GM23338 (cell line): ENCODE measurements around the gene CROCC2.

Experiments
- CREB1 ChIP-seq: fragments of 250-450 bp; sonication (Bioruptor Pico); IDR thresholded peaks from 2 replicates; pipeline ENCODE4 v1.5.0; 2020; ENCODE audit warnings: low read depth, mild to moderate bottlenecking, moderate library complexity
- CTCF ChIP-seq, 2 experiments: fragments of 200-600 bp in 1 of 2; sonication (generic) in 1 of 2; conservative IDR thresholded peaks; 2 replicates each; pipeline versions ENCODE4 v1.5.1 to v1.6.1; 2016 to 2017; ENCODE audit warnings: antibody characterized with exemption in 2 of 2, low read depth in 2 of 2, mild to moderate bottlenecking in 2 of 2, moderate library complexity in 1 of 2
- ETS1 ChIP-seq: IDR thresholded peaks from 2 replicates; pipeline ENCODE4 v1.6.1; 2016; ENCODE audit warnings: antibody characterized with exemption
- EZH2 ChIP-seq: fragments of 200-600 bp; sonication (generic); IDR thresholded peaks from one replicate; pipeline ENCODE4 v1.8.0; 2017; ENCODE audit warnings: antibody characterized with exemption, mild to moderate bottlenecking, low read depth; ENCODE audit not compliant: unreplicated experiment
- EZH2phosphoT487 ChIP-seq: fragments of 200-600 bp; sonication (generic); IDR thresholded peaks from one replicate; pipeline ENCODE4 v1.8.1; 2018; ENCODE audit warnings: antibody characterized with exemption; ENCODE audit not compliant: unreplicated experiment
- NANOG ChIP-seq: IDR thresholded peaks from 2 replicates; pipeline ENCODE4 v1.6.1; 2016; ENCODE audit warnings: antibody characterized with exemption, borderline replicate concordance
- POLR2AphosphoS5 ChIP-seq: IDR thresholded peaks from 2 replicates; pipeline ENCODE4 v1.6.1; 2016; ENCODE audit warnings: antibody characterized with exemption, low read depth
- REST ChIP-seq: IDR thresholded peaks from one replicate; pipeline ENCODE4 v1.6.1; 2018; ENCODE audit warnings: antibody characterized with exemption; ENCODE audit not compliant: unreplicated experiment

GRCh38 chr2:240886023-240886565, 20.0 kb upstream of the CROCC2 start:
- no peak for TF ChIP-seq CTCF (conservative IDR thresholded peaks at IDR 0.05; ENCODE audit: low read depth in 2 of 2)
- TF ChIP-seq EZH2, result no peak
- TF ChIP-seq ETS1, result no peak
- no peak for TF ChIP-seq REST
- no peak for TF ChIP-seq EZH2phosphoT487
- no peak for TF ChIP-seq POLR2AphosphoS5
- TF ChIP-seq CREB1 (CRISPR knock-in tag), result no peak
- TF ChIP-seq NANOG, result no peak
